SK-N-SH (cell line): ENCODE results near the gene MAP3K2.

Experiments
- TAF1 ChIP-seq: IDR thresholded peaks from 2 replicates; pipeline ENCODE4 v1.6.1; 2012; ENCODE audit warnings: low read depth, mild to moderate bottlenecking, low read length, moderate library complexity, borderline replicate concordance
- TF ChIP-seq, protein P1 (sequence below): fragments of 200-600 bp; sonication (generic); IDR thresholded peaks from 2 replicates; pipeline ENCODE4 v1.6.1; 2017; ENCODE audit warnings: antibody characterized with exemption, mild to moderate bottlenecking, moderate library complexity
- TF ChIP-seq, protein P2 (sequence below): fragments of 150-350 bp; IDR thresholded peaks from 2 replicates; pipeline ENCODE4 v1.6.1; 2016; ENCODE audit warnings: mild to moderate bottlenecking, low read depth, low read length

- TF ChIP-seq, protein P1, sequence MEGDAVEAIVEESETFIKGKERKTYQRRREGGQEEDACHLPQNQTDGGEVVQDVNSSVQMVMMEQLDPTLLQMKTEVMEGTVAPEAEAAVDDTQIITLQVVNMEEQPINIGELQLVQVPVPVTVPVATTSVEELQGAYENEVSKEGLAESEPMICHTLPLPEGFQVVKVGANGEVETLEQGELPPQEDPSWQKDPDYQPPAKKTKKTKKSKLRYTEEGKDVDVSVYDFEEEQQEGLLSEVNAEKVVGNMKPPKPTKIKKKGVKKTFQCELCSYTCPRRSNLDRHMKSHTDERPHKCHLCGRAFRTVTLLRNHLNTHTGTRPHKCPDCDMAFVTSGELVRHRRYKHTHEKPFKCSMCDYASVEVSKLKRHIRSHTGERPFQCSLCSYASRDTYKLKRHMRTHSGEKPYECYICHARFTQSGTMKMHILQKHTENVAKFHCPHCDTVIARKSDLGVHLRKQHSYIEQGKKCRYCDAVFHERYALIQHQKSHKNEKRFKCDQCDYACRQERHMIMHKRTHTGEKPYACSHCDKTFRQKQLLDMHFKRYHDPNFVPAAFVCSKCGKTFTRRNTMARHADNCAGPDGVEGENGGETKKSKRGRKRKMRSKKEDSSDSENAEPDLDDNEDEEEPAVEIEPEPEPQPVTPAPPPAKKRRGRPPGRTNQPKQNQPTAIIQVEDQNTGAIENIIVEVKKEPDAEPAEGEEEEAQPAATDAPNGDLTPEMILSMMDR: no peak
- TF ChIP-seq TAF1: no peak
- TF ChIP-seq, protein P2, sequence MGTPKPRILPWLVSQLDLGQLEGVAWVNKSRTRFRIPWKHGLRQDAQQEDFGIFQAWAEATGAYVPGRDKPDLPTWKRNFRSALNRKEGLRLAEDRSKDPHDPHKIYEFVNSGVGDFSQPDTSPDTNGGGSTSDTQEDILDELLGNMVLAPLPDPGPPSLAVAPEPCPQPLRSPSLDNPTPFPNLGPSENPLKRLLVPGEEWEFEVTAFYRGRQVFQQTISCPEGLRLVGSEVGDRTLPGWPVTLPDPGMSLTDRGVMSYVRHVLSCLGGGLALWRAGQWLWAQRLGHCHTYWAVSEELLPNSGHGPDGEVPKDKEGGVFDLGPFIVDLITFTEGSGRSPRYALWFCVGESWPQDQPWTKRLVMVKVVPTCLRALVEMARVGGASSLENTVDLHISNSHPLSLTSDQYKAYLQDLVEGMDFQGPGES: no peak
These were observed 17.8 kb downstream of the MAP3K2 start for GRCh38 chr2:127370010-127370409.
